Naive B cell (primary cell): ENCODE measurements around the gene METTL9. TPM values are rescaled to one million over a fixed set of nuclear protein-coding genes. Genes with fewer than 3 reads are reported as not detected.
"Not testable (repeated sequence)": the region's sequence is repeated elsewhere in the genome, so short reads cannot be mapped to it uniquely, and the experiment has no call there.

Source experiments
- ATAC-seq, 2 donors: fragments of 150-1000 bp; cut with Tn5 transposase; 2 replicates each; pipeline ENCODE4 v1.10.0; 2021; ENCODE audit warnings: low read depth in 2 of 2, mild to moderate bottlenecking in 2 of 2, moderate library complexity in 2 of 2
- DNase-seq: peaks from one replicate; pipeline ENCODE4 v3.0.0; 2022
- H3K27ac Mint-ChIP-seq, 6 donors: one replicate each; pipeline ENCODE4 v1.8.0; 2020 to 2022; ENCODE audit warnings: mild to moderate bottlenecking in 6 of 6, mixed read lengths in 6 of 6, moderate library complexity in 5 of 6, inconsistent platforms in 2 of 6
- H3K27me3 Mint-ChIP-seq, 3 donors: one replicate each; pipeline ENCODE4 v1.8.0; 2021 to 2022; ENCODE audit warnings: mixed read lengths in 3 of 3, mild to moderate bottlenecking in 1 of 3
- H3K36me3 Mint-ChIP-seq, 2 donors: one replicate each; pipeline ENCODE4 v1.8.0; 2020 to 2022; ENCODE audit warnings: mixed read lengths in 2 of 2, inconsistent platforms in 1 of 2, mild to moderate bottlenecking in 1 of 2
- H3K4me1 Mint-ChIP-seq, 3 donors: one replicate each; pipeline ENCODE4 v1.8.0; 2020 to 2022; ENCODE audit warnings: mixed read lengths in 3 of 3, inconsistent platforms in 1 of 3, mild to moderate bottlenecking in 1 of 3, moderate library complexity in 1 of 3
- H3K4me3 Mint-ChIP-seq, 8 donors: one replicate each; pipeline ENCODE4 v1.8.0; 2020 to 2022; ENCODE audit warnings: mild to moderate bottlenecking in 8 of 8, mixed read lengths in 8 of 8, moderate library complexity in 8 of 8, inconsistent platforms in 2 of 8
- H3K9me3 Mint-ChIP-seq, 7 donors: one replicate each; pipeline ENCODE4 v1.8.0; 2020 to 2022; ENCODE audit warnings: mixed read lengths in 7 of 7, mild to moderate bottlenecking in 5 of 7, inconsistent platforms in 2 of 7, moderate library complexity in 1 of 7
- polyA plus RNA-seq, 6 donors: library from polyadenylated mRNA; unstranded; fragments of 300-500 nt; fragmentation: Illumina TruSeq; gene quantifications; one replicate each; pipeline ENCODE4 v1.2.3, GENCODE V29; 2021; ENCODE audit warnings: low read depth in 6 of 6

The METTL9 gene
- polyA plus RNA-seq, 6 donors from 2014 or later, result 92.8 to 151 (median 110) TPM

DNA sequence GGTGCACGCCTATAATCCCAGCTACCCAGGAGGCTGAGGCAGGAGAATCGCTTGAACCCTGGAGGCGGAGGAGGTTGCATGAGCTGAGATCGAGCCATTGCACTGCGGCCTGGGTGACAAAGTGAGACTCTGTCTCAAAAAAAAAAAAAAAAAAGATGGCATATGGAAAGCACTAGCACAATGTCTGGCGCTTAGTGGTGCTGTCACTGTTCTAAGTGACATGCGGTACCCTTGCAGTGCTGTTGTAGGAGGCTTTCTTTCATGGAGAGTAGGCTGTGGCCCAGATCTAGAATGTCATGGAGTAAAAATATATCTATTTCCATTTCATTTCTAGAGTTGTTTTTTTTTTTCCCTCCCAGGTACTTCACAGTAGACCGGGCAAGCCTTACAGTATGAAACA lies 14.6 kb upstream of the METTL9 start:
- ATAC-seq (no peak), DNase-seq (no peak)
- Mint-ChIP-seq H3K4me1 (peaks cover 8 to 21% (median 12%) of the 10 kb centered on the region in 3 donors), H3K36me3 (no peaks in the 10 kb centered on the region), H3K27ac (peak overlapping the region in 1 of 6 donors; percentile 36), H3K27me3 (no peaks in the 10 kb centered on the region), H3K9me3 (no peaks in the 10 kb centered on the region), H3K4me3 (no peak overlapping the region)

DNA sequence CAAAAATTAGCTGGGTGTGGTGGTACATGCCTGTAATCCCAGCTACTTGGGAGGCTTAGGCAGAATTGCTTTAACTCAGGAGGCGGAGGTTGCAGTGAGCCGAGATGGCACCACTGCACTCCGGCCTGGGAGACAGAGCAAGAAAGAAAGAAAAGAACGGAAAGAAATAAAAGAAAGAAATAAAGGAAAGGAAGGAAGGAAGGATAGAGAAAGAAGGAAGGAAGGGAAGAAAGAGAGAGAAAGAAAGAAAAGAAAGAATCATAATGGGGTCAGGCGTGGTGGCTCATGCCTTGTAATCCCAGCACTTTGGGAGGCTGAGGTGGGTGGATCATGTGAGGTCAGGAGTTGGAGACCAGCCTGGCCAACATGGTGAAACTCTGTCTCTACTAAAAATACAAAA lies 10.8 kb upstream of the METTL9 start:
- not testable (repeated sequence) for DNase-seq, ATAC-seq, H3K27me3 Mint-ChIP-seq, H3K9me3 Mint-ChIP-seq, H3K36me3 Mint-ChIP-seq
- Mint-ChIP-seq H3K4me1 (peaks cover 12 to 31% (median 23%) of the 10 kb centered on the region in 3 donors), H3K4me3 (peak overlapping the region in 2 of 8 donors; percentile 9 to 66), H3K27ac (peak overlapping the region in 3 of 6 donors; percentile 44 to 94 (median 73))

DNA sequence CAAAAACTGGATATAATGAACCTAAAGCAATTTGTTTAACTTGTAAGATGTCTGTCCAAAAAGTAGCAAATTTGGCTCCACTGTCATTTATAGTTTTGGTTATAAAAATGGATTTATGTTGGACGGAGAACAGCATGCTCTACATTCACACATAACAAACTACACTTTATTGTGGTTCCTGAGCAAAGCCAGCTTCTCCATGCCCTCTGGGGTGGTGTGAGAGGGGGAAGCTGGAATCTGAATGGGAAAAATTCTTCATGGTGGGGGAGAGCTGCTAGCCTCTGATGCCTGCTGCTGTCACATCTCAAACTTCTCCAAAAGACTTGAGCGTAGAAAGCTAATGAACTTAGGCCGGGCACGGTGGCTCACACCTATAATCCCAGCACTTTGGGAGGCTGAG lies 9.8 kb upstream of the METTL9 start:
- no peak for ATAC-seq
- Mint-ChIP-seq H3K9me3 (no peaks in the 10 kb centered on the region), H3K4me1 (peaks cover 12 to 24% (median 19%) of the 10 kb centered on the region in 3 donors), H3K36me3 (no peaks in the 10 kb centered on the region), H3K27ac (peak overlapping the region in 4 of 6 donors; percentile 43 to 84 (median 50)), H3K4me3 (peak overlapping the region in 4 of 8 donors; percentile 11 to 60 (median 46)), H3K27me3 (peaks cover 0 to 4% (median 0%) of the 10 kb centered on the region in 3 donors)
- no peak for DNase-seq

- H3K4me1 Mint-ChIP-seq, result peaks cover 12 to 24% (median 19%) of the 10 kb centered on the region in 3 donors
- DNase-seq (no peak), ATAC-seq (peak in 1 of 2 donors; percentile 58)
- H3K36me3 Mint-ChIP-seq, result no peaks in the 10 kb centered on the region
- H3K9me3 Mint-ChIP-seq, result no peaks in the 10 kb centered on the region
- peak overlapping the region in 5 of 8 donors; percentile 11 to 60 (median 35) for H3K4me3 Mint-ChIP-seq
- H3K27ac Mint-ChIP-seq, result peak overlapping the region in 2 of 6 donors; percentile 43 to 53
- H3K27me3 Mint-ChIP-seq, result peaks cover 0 to 4% (median 0%) of the 10 kb centered on the region in 3 donors
Observed at GRCh38 chr16:21590287-21590686, 9.1 kb upstream of the METTL9 start.

GRCh38 chr16:21590796-21591195 lies 8.6 kb upstream of the METTL9 start:
- Mint-ChIP-seq H3K9me3 (no peaks in the 10 kb centered on the region), H3K4me3 (peak overlapping the region in 1 of 8 donors; percentile 39), H3K4me1 (peaks cover 12 to 24% (median 19%) of the 10 kb centered on the region in 3 donors), H3K27ac (peak overlapping the region in 1 of 6 donors; percentile 53), H3K36me3 (no peaks in the 10 kb centered on the region), H3K27me3 (peaks cover 0 to 4% (median 0%) of the 10 kb centered on the region in 3 donors)
- DNase-seq, result no peak
- no peak for ATAC-seq

DNA sequence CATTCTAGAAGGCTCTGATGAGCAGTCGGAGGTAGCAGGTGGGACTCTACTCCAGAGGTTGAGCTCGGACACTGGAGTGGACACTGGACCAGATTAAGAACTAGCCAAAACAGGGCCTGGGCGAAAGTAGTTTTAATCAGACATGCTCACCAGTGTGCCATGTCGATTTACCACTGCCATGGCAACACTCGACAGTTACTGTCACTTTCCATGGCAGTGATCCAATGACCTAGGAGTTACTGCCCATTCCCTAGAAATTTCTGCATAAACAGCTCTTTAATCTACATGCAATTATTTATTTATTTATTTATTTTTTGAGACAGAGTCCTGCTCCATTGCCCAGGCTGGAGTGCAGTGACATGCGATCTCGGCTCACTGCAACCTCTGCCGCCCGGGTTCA lies 7.2 kb upstream of the METTL9 start:
- Mint-ChIP-seq H3K4me3 (no peak overlapping the region), H3K36me3 (no peaks in the 10 kb centered on the region), H3K27me3 (peaks cover 0 to 4% (median 0%) of the 10 kb centered on the region in 3 donors), H3K4me1 (peaks cover 12 to 26% (median 19%) of the 10 kb centered on the region in 3 donors), H3K27ac (no peak overlapping the region), H3K9me3 (no peaks in the 10 kb centered on the region)
- ATAC-seq, result no peak
- DNase-seq, result no peak

DNA sequence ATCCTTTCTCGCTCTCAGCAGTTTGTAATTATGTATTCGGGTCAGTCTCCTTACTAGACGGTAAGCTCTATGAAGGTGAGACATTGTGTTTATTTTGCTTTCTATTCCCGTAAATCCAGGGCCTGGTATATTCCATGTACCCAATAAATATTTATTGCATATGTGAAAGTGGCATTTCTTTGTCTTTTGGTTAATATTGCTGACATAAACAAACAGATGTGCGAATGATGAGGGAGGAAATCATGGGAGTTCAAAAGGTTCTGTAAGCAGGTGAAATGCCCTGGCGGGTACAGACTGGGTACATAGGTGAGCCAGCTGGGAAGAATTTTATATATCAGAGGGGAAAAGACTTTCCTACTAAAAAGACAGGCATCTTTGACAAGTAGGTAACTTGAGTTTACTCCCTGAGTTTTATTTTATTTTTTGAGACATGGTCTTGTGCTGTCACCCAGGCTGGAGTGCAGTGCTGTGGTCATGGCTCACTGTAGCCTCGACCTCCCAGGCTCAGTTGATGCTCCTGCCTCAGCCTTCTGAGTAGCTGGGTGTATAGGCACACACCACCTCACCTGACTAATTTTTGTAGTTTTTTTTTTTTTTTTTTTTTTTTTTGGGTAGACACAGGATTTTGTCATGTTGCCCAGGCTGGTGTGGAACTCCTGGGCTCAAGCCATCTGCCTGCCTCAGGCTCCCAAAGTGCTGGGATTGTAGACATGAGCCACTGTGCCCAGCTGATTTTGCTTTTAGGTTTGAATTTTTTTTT lies 5.7 kb upstream of the METTL9 start:
- Mint-ChIP-seq H3K27me3 (peaks cover 0 to 4% (median 0%) of the 10 kb centered on the region in 3 donors), H3K27ac (peak overlapping the region in 1 of 6 donors; percentile 31), H3K4me3 (no peak overlapping the region), H3K4me1 (peaks cover 19 to 27% (median 23%) of the 10 kb centered on the region in 3 donors), H3K9me3 (no peaks in the 10 kb centered on the region), H3K36me3 (no peaks in the 10 kb centered on the region)
- ATAC-seq, result no peak
- DNase-seq, result no peak

GRCh38 chr16:21597561-21598030 lies 1.8 kb upstream of the METTL9 start:
- DNase-seq (no peak), ATAC-seq (no peak)
- Mint-ChIP-seq H3K27ac (peak overlapping the region in 5 of 6 donors; percentile 4 to 95 (median 87)), H3K4me1 (peaks cover 22 to 34% (median 29%) of the 10 kb centered on the region in 3 donors), H3K4me3 (peak overlapping the region; percentile 33 to 95 (median 76)), H3K36me3 (no peaks in the 10 kb centered on the region), H3K9me3 (no peaks in the 10 kb centered on the region), H3K27me3 (peaks cover 0 to 4% (median 0%) of the 10 kb centered on the region in 3 donors)

DNA sequence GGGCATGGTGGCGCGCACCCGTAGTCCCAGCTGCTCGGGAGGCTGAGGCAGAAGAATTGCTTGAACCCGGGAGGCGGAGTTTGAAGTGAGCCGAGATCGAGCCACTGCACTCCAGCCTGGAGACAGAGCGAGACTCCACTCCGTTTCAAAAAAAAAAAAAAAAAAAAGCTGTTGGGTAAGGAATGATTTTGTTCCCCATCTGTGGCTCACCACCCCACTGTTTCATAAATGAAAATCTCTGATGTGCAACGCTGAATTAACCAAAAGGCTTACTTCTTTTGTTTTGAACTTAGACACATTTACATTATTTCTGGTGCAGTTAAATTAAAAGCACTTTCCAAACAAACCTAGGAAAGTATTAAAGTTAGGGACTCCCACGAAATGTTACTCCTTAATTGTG lies 1.2 kb upstream of the METTL9 start:
- peaks cover 23 to 32% (median 29%) of the 10 kb centered on the region in 3 donors for H3K4me1 Mint-ChIP-seq
- ATAC-seq, result no peak
- peaks cover 0 to 1% (median 0%) of the 10 kb centered on the region in 3 donors for H3K27me3 Mint-ChIP-seq
- H3K27ac Mint-ChIP-seq, result peak overlapping the region in 3 of 6 donors; percentile 2 to 95 (median 93)
- H3K9me3 Mint-ChIP-seq, result no peaks in the 10 kb centered on the region
- no peak for DNase-seq
- H3K4me3 Mint-ChIP-seq, result peak overlapping the region in 7 of 8 donors; percentile 74 to 95 (median 90)
- H3K36me3 Mint-ChIP-seq, result no peaks in the 10 kb centered on the region

- H3K9me3 Mint-ChIP-seq, result no peaks in the 10 kb centered on the region
- DNase-seq, result no peak
Observed at GRCh38 chr16:21598701-21599121, 666 bp upstream of the METTL9 start.

GRCh38 chr16:21600031-21600773 lies 825 bp downstream of the METTL9 start:
- no peaks in the 10 kb centered on the region for H3K27me3 Mint-ChIP-seq
- H3K36me3 Mint-ChIP-seq, result no peaks in the 10 kb centered on the region
- peak overlapping the region; percentile 87 to 95 (median 91) for H3K4me3 Mint-ChIP-seq
- peak overlapping the region; percentile 10 to 97 (median 94) for H3K27ac Mint-ChIP-seq
- no peaks in the 10 kb centered on the region for H3K9me3 Mint-ChIP-seq
- DNase-seq, result peak; percentile 34
- H3K4me1 Mint-ChIP-seq, result peaks cover 26 to 41% (median 37%) of the 10 kb centered on the region in 3 donors
- peak; percentile 23 to 28 for ATAC-seq

More at GRCh38 chr16:21598701-21599121, 666 bp upstream of the METTL9 start:
- Mint-ChIP-seq H3K4me1 (peaks cover 26 to 30% (median 29%) of the 10 kb centered on the region in 3 donors), H3K36me3 (no peaks in the 10 kb centered on the region), H3K27me3 (no peaks in the 10 kb centered on the region), H3K4me3 (peak overlapping the region; percentile 84 to 95 (median 92)), H3K27ac (peak overlapping the region; percentile 91 to 97 (median 94))
- ATAC-seq, result peak; percentile 1 to 4

- DNase-seq (no peak), ATAC-seq (no peak)
- Mint-ChIP-seq H3K4me1 (peaks cover 23 to 54% (median 43%) of the 10 kb centered on the region in 3 donors), H3K9me3 (no peaks in the 10 kb centered on the region), H3K4me3 (peak overlapping the region in 2 of 8 donors; percentile 21 to 41), H3K27ac (peak overlapping the region in 1 of 6 donors; percentile 50), H3K27me3 (no peaks in the 10 kb centered on the region), H3K36me3 (no peaks in the 10 kb centered on the region)
Observed at GRCh38 chr16:21602785-21603184, 3.4 kb downstream of the METTL9 start.

- H3K27me3 Mint-ChIP-seq, result no peaks in the 10 kb centered on the region
Observed at GRCh38 chr16:21603928-21604327, 4.6 kb downstream of the METTL9 start.

More at GRCh38 chr16:21603928-21604327, 4.6 kb downstream of the METTL9 start:
- Mint-ChIP-seq H3K36me3 (no peaks in the 10 kb centered on the region), H3K27ac (peak overlapping the region in 1 of 6 donors; percentile 15), H3K4me1 (peaks cover 24 to 56% (median 48%) of the 10 kb centered on the region in 3 donors), H3K4me3 (peak overlapping the region in 1 of 8 donors; percentile 20), H3K9me3 (no peaks in the 10 kb centered on the region)
- DNase-seq (no peak), ATAC-seq (no peak)
